A673 (cell line): Measurements from ENCODE around the gene IFT27. TPM values are rescaled to one million over a fixed set of nuclear protein-coding genes. Genes with fewer than 3 reads are reported as not detected.

Source experiments
- BruUV-seq: library from RNA; stranded (reverse); fragments of 400-500 nt; replicated peaks from 2 replicates; lab custom pipeline; 2021; lab: Mats Ljungman, UMichigan
- CTCF ChIA-PET: fragments of 300-600 bp; sonication (Branson Sonifier 250); formaldehyde crosslinking; loops from one replicate; lab custom pipeline; 2022; ENCODE audit warnings: antibody characterized with exemption; lab: Charles Lee
- POLR2A ChIA-PET: fragments of 300-600 bp; sonication (Branson Sonifier 250); formaldehyde crosslinking; loops from one replicate; lab custom pipeline; 2022; ENCODE audit warnings: antibody characterized with exemption; ENCODE audit not compliant: low non-redundant PET; lab: Charles Lee
- DNase-seq: peaks from one replicate; pipeline ENCODE4 v3.0.0-alpha.2; 2015; ENCODE audit warnings: low spot score
- H3K27ac ChIP-seq: fragments of 200-600 bp; sonication (generic); 2 replicates; pipeline ENCODE4 v1.5.1; 2016; ENCODE audit warnings: mixed run types, low read depth, mild to moderate bottlenecking, mixed read lengths, antibody characterized with exemption, low read length; ENCODE audit not compliant: poor library complexity, severe bottlenecking
- H3K27me3 ChIP-seq: fragments of 200-600 bp; sonication (generic); replicated peaks from 2 replicates; pipeline ENCODE4 v1.6.1; 2017; ENCODE audit warnings: mixed run types, low read depth, mild to moderate bottlenecking, mixed read lengths, antibody characterized with exemption, low read length; ENCODE audit not compliant: insufficient read depth, poor library complexity
- H3K36me3 ChIP-seq: fragments of 200-600 bp; sonication (generic); 2 replicates; pipeline ENCODE4 v1.6.1; 2016; ENCODE audit warnings: mixed run types, mild to moderate bottlenecking, mixed read lengths, antibody characterized with exemption, low read length; ENCODE audit not compliant: insufficient read depth, poor library complexity, severe bottlenecking
- H3K4me1 ChIP-seq: fragments of 200-600 bp; sonication (generic); 2 replicates; pipeline ENCODE4 v1.6.1; 2017; ENCODE audit warnings: mixed run types, mild to moderate bottlenecking, mixed read lengths, antibody characterized with exemption, low read length; ENCODE audit not compliant: insufficient read depth, poor library complexity, severe bottlenecking
- H3K4me3 ChIP-seq: fragments of 200-600 bp; sonication (generic); 2 replicates; pipeline ENCODE4 v1.5.1; 2016; ENCODE audit warnings: low read depth, mixed run types, mild to moderate bottlenecking, mixed read lengths, low read length; ENCODE audit not compliant: poor library complexity, severe bottlenecking
- H3K9me3 ChIP-seq: fragments of 200-600 bp; sonication (generic); 2 replicates; pipeline ENCODE4 v1.6.1; 2016; ENCODE audit warnings: mixed run types, low read depth, mild to moderate bottlenecking, mixed read lengths, antibody characterized with exemption, low read length; ENCODE audit not compliant: poor library complexity, severe bottlenecking
- EZH2 ChIP-seq: fragments of 200-600 bp; sonication (generic); IDR thresholded peaks from 2 replicates; pipeline ENCODE4 v1.6.1; 2017; ENCODE audit warnings: borderline replicate concordance, low read depth, mild to moderate bottlenecking, mixed read lengths, antibody characterized with exemption, low read length; ENCODE audit not compliant: poor library complexity, severe bottlenecking
- intact Hi-C: fragments of 100-400 bp; cut with micrococcal nuclease; formaldehyde crosslinking; loops from one replicate; pipeline ENCODE4 v1.10.0; 2022; ENCODE audit not compliant: unreplicated experiment
- total RNA-seq: library from RNA; stranded (reverse); gene quantifications from 2 replicates; pipeline ENCODE4 v1.2.3, GENCODE V29; 2021
- TF ChIP-seq, protein P1 (sequence below): fragments of 300-800, 200-600 bp; sonication (generic); conservative IDR thresholded peaks from 2 replicates; pipeline ENCODE4 v1.5.1; 2017; ENCODE audit warnings: low read depth, mild to moderate bottlenecking, antibody characterized with exemption, low read length, moderate library complexity, mixed read lengths

IFT27 gene
- total RNA-seq, 1 experiment from 2014 or later: 24.9 TPM

DNA sequence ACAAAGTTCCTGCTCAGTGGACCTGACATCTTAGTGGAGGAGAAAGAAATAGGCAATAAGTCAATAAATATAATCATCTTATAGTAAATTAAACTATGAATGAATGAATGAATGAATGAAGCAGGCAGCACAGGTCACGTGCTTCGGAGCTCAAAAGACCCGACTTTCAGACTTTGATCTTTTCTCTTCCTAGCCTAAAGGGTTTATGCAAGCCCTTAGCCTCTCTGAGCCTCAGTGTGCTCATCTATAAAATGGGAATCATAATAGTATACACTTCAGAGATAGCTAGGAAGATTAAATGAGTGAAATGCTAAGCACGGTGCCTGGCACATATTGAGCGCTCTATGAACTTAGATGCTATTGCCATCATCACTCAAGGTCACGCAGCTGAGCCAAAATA lies 33.4 kb upstream of the IFT27 start:
- POLR2A ChIA-PET: no interaction called here
- BruUV-seq: no TSS peak
- intact Hi-C loops: no loop called here
- TF ChIP-seq EZH2: no peak
- TF ChIP-seq, protein P1, sequence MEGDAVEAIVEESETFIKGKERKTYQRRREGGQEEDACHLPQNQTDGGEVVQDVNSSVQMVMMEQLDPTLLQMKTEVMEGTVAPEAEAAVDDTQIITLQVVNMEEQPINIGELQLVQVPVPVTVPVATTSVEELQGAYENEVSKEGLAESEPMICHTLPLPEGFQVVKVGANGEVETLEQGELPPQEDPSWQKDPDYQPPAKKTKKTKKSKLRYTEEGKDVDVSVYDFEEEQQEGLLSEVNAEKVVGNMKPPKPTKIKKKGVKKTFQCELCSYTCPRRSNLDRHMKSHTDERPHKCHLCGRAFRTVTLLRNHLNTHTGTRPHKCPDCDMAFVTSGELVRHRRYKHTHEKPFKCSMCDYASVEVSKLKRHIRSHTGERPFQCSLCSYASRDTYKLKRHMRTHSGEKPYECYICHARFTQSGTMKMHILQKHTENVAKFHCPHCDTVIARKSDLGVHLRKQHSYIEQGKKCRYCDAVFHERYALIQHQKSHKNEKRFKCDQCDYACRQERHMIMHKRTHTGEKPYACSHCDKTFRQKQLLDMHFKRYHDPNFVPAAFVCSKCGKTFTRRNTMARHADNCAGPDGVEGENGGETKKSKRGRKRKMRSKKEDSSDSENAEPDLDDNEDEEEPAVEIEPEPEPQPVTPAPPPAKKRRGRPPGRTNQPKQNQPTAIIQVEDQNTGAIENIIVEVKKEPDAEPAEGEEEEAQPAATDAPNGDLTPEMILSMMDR: no peak
- CTCF ChIA-PET: no interaction called here
- H3K27ac ChIP-seq: no peak overlapping the region
- H3K9me3 ChIP-seq: no peaks in the 10 kb centered on the region
- no peaks in the 10 kb centered on the region for H3K4me1 ChIP-seq
- H3K4me3 ChIP-seq: no peak overlapping the region
- no peaks in the 10 kb centered on the region for H3K36me3 ChIP-seq
- peaks cover 42% of the 10 kb centered on the region for H3K27me3 ChIP-seq
- DNase-seq: no peak

DNA sequence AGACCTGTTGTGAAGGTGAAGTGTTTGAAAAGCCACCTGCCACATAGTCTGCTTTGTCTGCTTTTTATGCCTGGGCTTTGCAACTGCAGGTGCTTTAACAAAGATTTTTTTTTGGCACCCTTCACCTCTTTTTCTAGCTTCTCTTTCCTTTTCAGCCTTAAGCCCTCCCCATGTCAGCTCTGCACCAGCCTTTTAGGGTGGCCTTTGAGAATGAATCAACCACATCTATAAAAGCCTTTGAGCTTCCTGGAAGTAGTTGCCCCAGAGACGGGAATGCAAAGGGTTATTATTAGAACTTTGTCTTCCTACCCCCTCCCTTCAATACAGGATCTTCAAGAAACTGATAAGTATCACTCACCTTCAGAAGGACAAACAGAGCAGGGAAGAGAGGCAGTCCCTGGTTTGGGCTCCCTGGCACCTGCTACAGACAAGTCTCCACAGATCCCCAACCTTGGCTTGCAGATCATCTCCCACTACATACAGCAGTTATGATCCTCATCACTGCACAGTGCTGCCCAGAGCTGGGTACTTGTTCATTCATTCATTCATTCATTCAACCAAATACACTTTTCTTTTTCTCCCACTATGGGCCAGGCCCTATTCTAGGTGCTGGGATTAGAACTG lies 32.9 kb upstream of the IFT27 start:
- intact Hi-C loops: no loop called here
- H3K4me3 ChIP-seq: no peak overlapping the region
- CTCF ChIA-PET: no interaction called here
- POLR2A ChIA-PET: no interaction called here
- H3K4me1 ChIP-seq: no peaks in the 10 kb centered on the region
- BruUV-seq: no TSS peak
- no peak overlapping the region for H3K27ac ChIP-seq
- peaks cover 37% of the 10 kb centered on the region for H3K27me3 ChIP-seq
- TF ChIP-seq, protein P1: no peak
- TF ChIP-seq EZH2: no peak
- H3K36me3 ChIP-seq: no peaks in the 10 kb centered on the region
- DNase-seq: no peak
- H3K9me3 ChIP-seq: no peaks in the 10 kb centered on the region

DNA sequence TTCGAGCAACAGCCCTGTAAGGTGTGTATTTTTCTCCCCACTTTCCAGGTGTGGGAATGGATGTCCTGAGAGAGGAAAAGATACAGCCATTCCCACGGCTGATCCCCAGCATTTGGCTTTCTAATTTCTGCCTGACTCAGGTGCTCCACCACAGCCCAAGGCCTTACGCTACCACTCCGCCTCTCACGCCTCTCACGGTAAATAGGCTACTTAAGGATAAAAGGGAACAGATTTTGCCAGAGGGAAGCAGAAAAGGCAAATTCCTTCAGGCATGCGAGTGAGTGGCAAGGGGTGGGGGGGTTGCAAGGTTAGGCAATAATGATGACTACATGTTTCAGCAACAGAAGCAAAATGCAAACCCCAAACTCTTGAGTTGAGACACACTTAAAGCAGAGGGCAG lies 31.7 kb upstream of the IFT27 start:
- ChIA-PET CTCF (no interaction called here), POLR2A (no interaction called here)
- H3K9me3 ChIP-seq: no peaks in the 10 kb centered on the region
- no peak overlapping the region for H3K4me3 ChIP-seq
- no peaks in the 10 kb centered on the region for H3K36me3 ChIP-seq
- TF ChIP-seq, protein P1: no peak
- no peak for TF ChIP-seq EZH2
- peaks cover 27% of the 10 kb centered on the region for H3K27me3 ChIP-seq
- intact Hi-C loops: no loop called here
- H3K27ac ChIP-seq: no peak overlapping the region
- no peaks in the 10 kb centered on the region for H3K4me1 ChIP-seq
- DNase-seq: no peak
- no TSS peak for BruUV-seq
